Medulla oblongata (tissue), 1 donor: ENCODE results near the gene WDR7.
A peak's percentile ranks its signal among the peaks of the same experiment; 100 is the strongest.

ENCODE experiments used
- DNase-seq: peaks from one replicate; pipeline ENCODE4 v3.0.0-alpha.2; 2015; ENCODE audit errors: extremely low spot score

WDR7 gene

GRCh38 chr18:56650944-56651770 is at the start of gene WDR7:
TSS of gene WDR7 (plus strand) at chr18:56651359. CDS start at chr18:56672516, 21,157 bp downstream.
- DNase-seq: peak; percentile 99

GRCh38 chr18:56606618-56607017 is 44.5 kb upstream of the WDR7 start:
- no peak for DNase-seq

DNA sequence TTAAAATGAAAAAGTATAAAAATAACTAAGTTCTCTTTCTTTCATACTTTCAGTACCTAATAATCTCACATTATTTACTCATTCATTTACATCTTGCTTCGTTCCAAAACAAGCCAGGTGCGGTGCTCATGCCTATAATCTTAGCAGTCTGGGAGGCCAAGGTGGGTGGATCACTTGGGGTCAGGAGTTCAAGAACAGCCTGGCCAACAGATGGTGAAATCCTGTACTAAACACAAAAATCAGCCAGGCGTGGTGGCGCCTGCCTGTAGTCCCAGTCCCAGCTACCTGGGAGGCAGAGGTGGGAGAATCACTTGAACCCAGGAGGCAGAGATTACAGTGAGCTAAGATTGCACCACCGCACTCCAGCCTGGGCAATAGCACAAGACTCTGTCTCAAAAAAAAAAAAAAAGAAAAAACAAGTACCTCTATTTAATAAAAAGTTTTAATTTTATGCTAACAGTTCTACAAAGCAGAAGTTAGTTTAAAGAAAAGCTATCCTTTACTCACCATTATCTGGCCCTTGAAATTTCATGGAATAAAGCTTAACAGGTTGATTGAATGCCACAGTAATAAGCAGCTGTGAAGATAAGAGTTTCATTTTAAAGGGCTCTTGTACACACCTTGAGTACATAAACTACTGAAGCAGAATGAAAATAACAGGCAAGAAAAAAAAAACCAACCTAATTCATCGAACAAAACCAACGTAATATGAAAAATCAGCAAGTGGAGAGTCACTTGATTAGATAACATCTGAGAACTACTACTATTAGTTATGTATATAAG is 35.2 kb upstream of the WDR7 start:
- no peak for DNase-seq

- no peak for DNase-seq
These were observed 23.2 kb upstream of the WDR7 start for GRCh38 chr18:56627991-56628390.

DNA sequence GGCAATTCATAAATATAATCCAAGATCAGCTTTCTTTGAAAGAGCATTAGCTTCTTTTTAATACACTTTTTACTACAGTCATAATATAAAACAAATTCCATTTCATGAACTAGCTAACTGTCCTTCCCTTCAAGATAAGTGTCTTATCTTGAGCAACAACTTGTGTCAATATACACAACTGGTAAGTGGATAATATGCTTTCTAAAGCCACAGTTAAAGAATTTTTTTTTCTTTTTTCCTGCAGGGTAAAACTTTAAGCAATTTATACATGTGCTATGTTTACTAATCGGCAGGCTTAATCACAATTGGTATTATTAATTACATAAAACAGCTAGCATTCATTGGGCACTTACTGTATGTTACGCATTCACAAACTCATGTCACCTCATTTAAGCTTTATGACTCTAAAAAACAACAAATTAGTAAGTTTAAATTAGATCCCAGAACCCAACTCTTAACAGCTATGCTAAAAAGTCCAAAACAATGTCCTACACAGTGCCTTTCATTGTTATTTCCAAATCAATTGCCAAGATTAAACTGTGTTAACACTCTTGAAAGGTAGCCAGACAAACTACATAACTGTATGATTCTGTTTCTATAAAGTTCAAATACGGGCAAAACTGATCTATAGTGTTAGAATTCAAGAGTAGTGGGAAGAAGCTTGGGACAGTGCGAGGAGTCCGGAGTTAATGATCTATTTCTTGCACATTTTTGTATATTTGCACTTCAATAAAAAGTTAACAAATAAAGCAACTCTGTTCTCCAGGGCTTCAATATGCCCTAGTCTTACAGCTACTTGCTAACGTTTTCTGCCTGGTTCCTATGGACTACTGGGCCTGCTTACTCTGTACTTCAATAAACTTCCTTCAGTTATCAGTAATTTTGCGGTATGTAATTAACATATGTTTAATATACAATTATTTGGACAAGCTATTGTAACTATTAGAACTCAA is 18.8 kb upstream of the WDR7 start:
- no peak for DNase-seq

DNA sequence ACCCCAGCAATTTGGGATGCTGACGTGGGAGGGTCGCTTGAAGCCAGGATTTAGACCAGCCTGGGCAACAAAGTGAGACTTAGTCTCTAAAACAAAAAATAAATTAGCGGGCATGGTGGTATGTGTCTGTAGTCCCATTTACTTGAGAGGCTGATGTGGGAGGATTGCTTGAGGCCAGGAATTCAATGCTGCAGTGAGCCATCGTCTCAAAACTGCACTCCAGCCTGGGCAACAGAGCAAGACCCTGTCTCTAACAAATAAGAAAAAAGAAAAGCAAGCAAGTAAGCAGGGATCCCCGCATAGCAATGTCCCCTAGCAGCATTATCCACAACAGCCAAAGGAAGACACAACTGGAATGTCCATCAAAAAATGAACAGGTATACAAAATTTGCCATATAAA is 16.2 kb upstream of the WDR7 start:
- no peak for DNase-seq

GRCh38 chr18:56637176-56637575 is 14.0 kb upstream of the WDR7 start:
- no peak for DNase-seq

- no peak for DNase-seq
These were observed 13.4 kb upstream of the WDR7 start for GRCh38 chr18:56637711-56638231.

- DNase-seq: peak; percentile 99
These were observed 12.7 kb upstream of the WDR7 start, which contains the start of gene TXNL1 for GRCh38 chr18:56638232-56639103. TSS of gene TXNL1 (minus strand) at chr18:56638592. CDS start at chr18:56638440, 152 bp downstream.

GRCh38 chr18:56639104-56639381 is 12.1 kb upstream of the WDR7 start:
- no peak for DNase-seq

GRCh38 chr18:56639571-56639970 is 11.6 kb upstream of the WDR7 start:
- no peak for DNase-seq

DNA sequence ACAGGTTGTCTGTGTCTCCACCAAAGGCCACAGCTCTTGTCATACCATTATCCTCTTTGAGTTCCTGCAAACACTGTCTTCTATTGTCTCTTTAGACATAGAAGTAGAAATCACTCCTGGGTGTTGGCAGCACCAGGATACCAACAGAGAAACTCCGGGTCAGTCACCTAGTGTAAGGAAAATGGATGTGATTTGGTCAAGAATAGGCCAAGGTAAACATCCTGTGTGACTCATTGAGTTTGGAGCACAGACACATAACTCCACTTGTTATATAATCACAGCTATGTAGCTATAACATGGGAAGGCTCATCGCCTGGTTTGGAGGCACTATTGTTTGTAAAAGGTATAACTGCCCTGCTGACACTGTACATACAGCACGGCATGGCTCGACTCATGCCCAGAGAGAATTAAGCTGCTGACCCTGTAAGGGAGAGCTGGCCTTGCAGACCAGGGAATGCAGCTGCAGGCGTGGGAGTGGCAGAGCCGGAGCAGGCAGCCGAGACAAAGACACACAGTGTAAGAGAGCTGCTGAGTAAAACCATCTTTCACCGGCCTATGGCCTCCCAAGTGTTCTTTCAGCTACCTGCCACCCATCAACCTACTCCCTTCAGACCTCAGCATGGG is 9.3 kb upstream of the WDR7 start:
- DNase-seq: no peak

DNA sequence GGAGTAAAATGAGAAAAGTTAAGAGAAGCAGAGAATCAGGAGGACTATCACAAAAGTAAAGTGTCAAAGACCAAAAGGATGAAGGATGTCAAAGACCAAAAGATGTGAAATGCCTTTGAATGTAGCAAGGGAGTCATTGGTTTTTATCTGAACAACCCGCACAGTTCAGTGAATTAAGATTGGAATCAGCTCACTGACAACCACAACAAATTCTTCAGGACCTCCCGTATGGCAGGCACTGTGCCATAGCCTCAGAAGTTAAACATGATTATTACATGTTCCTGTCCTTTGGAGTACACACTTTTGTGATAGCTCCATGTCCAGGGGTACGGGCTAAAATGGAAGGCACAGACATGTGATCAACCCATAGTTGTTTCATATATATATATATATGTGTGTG is 7.8 kb upstream of the WDR7 start:
- DNase-seq: no peak

DNA sequence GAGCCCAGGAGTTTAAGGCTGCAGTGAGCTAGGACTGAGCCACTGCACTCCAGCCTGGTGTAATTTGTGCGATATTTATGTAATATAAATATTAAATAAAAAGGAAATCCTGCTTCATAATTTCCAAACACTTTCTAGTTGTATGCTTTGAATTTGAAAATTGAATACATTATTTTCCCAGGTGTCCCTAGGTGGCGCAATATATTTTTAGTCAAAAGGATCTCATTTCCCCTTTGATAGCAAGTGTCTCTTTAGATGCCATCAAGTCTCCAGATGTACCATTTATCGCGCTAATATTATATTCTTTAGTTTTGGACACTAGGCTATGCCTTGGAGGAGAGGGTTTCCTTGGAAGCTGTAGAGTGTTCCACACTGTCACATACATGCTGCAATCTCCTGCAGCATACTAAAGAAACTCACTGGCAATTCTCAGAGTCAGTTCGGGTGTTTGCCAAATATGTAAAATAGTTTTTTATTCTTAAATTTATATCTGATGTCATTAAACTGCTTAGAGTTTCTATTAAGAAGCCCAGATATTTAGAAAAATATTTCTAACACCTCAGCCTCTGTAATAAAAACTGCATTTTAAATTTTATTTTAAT is 5.6 kb upstream of the WDR7 start:
- no peak for DNase-seq

GRCh38 chr18:56647071-56647470 is 4.1 kb upstream of the WDR7 start:
- no peak for DNase-seq

DNA sequence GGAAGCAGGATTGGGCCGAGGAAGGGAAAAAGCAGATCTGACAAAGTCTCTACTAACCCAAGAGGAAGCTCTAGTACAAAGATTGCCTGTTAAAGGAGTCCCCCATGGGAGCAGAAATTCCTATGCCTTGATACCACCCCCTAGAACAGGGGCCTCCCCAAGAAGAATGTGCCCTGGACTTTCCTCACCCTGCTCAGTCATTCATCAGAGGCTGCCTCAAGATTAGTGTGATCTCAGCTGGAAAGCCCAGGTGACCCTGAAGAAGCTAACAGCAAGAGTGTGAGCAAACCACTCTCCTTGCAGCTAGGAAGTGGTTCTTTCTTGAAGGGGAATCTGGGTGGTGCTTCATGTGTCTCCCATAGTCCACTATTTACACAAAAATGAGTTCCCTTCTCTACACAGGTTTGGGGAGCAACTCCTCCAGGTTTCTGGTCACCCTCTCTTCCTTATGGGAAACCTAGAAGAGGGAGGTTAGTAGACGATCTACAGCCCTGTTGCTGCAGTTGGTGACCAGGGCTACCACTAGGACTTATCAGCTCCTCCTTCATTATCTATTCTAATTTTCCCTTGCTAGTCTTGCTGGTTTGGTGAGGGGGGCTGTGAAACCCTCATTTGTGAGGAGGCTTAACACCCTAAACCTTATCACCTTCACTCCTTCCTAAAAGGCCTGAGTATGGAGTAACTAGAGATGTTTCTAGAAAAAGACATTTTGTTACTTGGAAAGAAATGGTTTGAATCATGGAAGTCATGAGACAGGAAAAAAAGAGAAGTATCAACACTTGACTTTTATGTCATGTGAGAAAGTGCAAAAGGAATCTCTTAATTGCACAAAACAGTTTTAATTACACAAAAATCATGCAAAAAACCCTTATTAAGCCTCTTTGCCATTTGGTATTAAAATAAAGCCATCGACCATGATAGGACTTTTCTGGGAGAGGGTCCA is 2.9 kb upstream of the WDR7 start:
- DNase-seq: no peak

GRCh38 chr18:56649996-56650395 is 1.2 kb upstream of the WDR7 start:
- DNase-seq: no peak

DNA sequence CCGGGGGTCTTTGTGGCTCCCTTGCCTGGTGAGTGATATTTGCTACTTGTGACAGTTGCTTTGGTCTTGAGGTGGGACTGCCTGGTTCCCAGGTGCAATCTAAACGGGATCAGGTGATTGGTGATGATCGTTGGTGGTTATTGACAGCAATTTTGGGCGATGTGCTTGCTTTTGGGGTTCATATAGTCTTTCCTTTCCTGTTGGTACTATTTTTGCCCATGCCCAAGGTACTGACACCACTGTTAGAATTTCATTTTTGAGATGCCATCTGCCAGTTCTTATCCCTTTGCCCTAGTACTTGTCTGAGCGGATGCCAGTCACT is 573 bp downstream of the WDR7 start:
- no peak for DNase-seq

DNA sequence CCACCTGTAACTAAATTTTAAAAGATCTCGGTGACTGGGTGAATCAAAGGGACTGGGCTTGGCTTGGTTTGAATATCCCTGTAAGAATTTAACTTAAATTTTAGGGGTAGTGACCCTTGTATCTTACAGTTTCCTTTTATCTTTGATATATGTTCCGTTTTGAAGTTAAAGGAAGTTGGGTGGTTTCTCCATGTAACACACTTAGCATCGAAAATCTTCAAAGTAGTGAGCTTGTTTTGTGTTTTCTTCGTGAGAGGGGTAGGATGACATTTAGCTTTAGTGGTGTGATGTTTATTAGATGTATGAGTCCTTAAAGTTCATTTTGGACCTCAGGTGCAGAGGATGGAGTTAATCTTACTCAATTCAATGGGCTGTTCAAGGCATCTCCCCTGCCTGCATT is 1.6 kb downstream of the WDR7 start:
- DNase-seq: no peak
